ENCODE measurements around the gene SECISBP2.
"Not testable (repeated sequence)": the region's sequence is repeated elsewhere in the genome, so short reads cannot be mapped to it uniquely, and the experiment has no call there.

Gene SECISBP2

GRCh38 chr9:89309608-89310474 is 8.5 kb upstream of the SECISBP2 start:
- FAIRE-seq (no peak), DNase-seq (ENCODE audit: low spot score) (no peak)

GRCh38 chr9:89310475-89311345 is 7.6 kb upstream of the SECISBP2 start, which contains the start of gene CKS2:
TSS of gene CKS2 (plus strand) at chr9:89311195. CDS start at chr9:89311293, 98 bp downstream.
- peak; percentile 100 for DNase-seq (ENCODE audit: low spot score)
- peak; percentile 96 for FAIRE-seq

- FAIRE-seq = no peak
- no peak for DNase-seq (ENCODE audit: low spot score)
Observed at GRCh38 chr9:89311346-89312221, 6.7 kb upstream of the SECISBP2 start.

GRCh38 chr9:89312222-89312571 is 6.1 kb upstream of the SECISBP2 start:
- peak; percentile 32 for DNase-seq (ENCODE audit: low spot score)
- no peak for FAIRE-seq

GRCh38 chr9:89313842-89314241 is 4.5 kb upstream of the SECISBP2 start:
- no peak for FAIRE-seq
- no peak for DNase-seq (ENCODE audit: low spot score)

GRCh38 chr9:89314955-89315354 is 3.3 kb upstream of the SECISBP2 start:
- FAIRE-seq (no peak), DNase-seq (ENCODE audit: low spot score) (no peak)

- no peak for FAIRE-seq
- DNase-seq (ENCODE audit: low spot score) = no peak
Observed at GRCh38 chr9:89315482-89315881, 2.8 kb upstream of the SECISBP2 start.

- no peak for DNase-seq (ENCODE audit: low spot score)
- FAIRE-seq = no peak
Observed at GRCh38 chr9:89317282-89317681, 1.0 kb upstream of the SECISBP2 start.

- no peak for FAIRE-seq
- no peak for DNase-seq (ENCODE audit: low spot score)
Observed at GRCh38 chr9:89319015-89319905, 960 bp downstream of the SECISBP2 start.

- DNase-seq (ENCODE audit: low spot score) (no peak), FAIRE-seq (no peak)
Observed at GRCh38 chr9:89323390-89323789, 5.1 kb downstream of the SECISBP2 start.

- FAIRE-seq = no peak
- DNase-seq (ENCODE audit: low spot score) = no peak
Observed at GRCh38 chr9:89325733-89326132, 7.4 kb downstream of the SECISBP2 start.

- no peak for DNase-seq (ENCODE audit: low spot score)
- no peak for FAIRE-seq
Observed at GRCh38 chr9:89328064-89328463, 9.8 kb downstream of the SECISBP2 start.

GRCh38 chr9:89329917-89330316 is 11.6 kb downstream of the SECISBP2 start:
- FAIRE-seq (no peak), DNase-seq (ENCODE audit: low spot score) (no peak)

GRCh38 chr9:89330513-89330912 is 12.2 kb downstream of the SECISBP2 start:
- no peak for FAIRE-seq
- DNase-seq (ENCODE audit: low spot score) = no peak

- FAIRE-seq = no peak
- no peak for DNase-seq (ENCODE audit: low spot score)
Observed at GRCh38 chr9:89339807-89340206, 21.5 kb downstream of the SECISBP2 start.

GRCh38 chr9:89340332-89340731 is 22.0 kb downstream of the SECISBP2 start:
- DNase-seq (ENCODE audit: low spot score) (no peak), FAIRE-seq (no peak)

GRCh38 chr9:89342213-89342612 is 23.9 kb downstream of the SECISBP2 start:
- FAIRE-seq (no peak), DNase-seq (ENCODE audit: low spot score) (no peak)

GRCh38 chr9:89342948-89343347 is 24.6 kb downstream of the SECISBP2 start:
- DNase-seq (ENCODE audit: low spot score) = no peak
- no peak for FAIRE-seq

- DNase-seq (ENCODE audit: low spot score); FAIRE-seq: not testable (repeated sequence)
Observed at GRCh38 chr9:89343812-89344211, 25.5 kb downstream of the SECISBP2 start.

GRCh38 chr9:89345476-89345875 is 27.2 kb downstream of the SECISBP2 start:
- FAIRE-seq = no peak
- DNase-seq (ENCODE audit: low spot score) = no peak

All from RCC 7860 (cell line).